HepG2 (cell line): ENCODE data around the gene LEAP2. TPM values are rescaled to one million over a fixed set of nuclear protein-coding genes. Genes with fewer than 3 reads are reported as not detected.
A peak's percentile ranks its signal among the peaks of the same experiment; 100 is the strongest.

Experiments used
- CBX5 ChIP-seq: sonication (generic); formaldehyde crosslinking; IDR thresholded peaks from 2 replicates; pipeline ENCODE4 v1.4.0; 2020; ENCODE audit warnings: missing genetic modification reagents, borderline replicate concordance
- MEIS2 ChIP-seq: sonication (generic); formaldehyde crosslinking; IDR thresholded peaks from 2 replicates; pipeline ENCODE4 v1.9.0; 2021; ENCODE audit warnings: mild to moderate bottlenecking, missing genetic modification reagents
- POLR2AphosphoS5 ChIP-seq: IDR thresholded peaks from 2 replicates; pipeline ENCODE4 v1.6.1; 2012; ENCODE audit warnings: low read depth, low read length
- SIN3A ChIP-seq: IDR thresholded peaks from 2 replicates; pipeline ENCODE4 v1.6.1; 2011; ENCODE audit warnings: low read depth, mild to moderate bottlenecking, control low read depth, low read length, borderline replicate concordance
- TAF15 ChIP-seq: fragments of 200-400 bp; formaldehyde crosslinking; IDR thresholded peaks from one replicate; pipeline ENCODE4 v1.6.1; 2018; ENCODE audit warnings: mild to moderate bottlenecking, low read depth, low read length; ENCODE audit not compliant: poor library complexity, severe bottlenecking
- ZNF225 ChIP-seq: sonication (generic); formaldehyde crosslinking; IDR thresholded peaks from 2 replicates; pipeline ENCODE4 v1.4.0; 2020; ENCODE audit warnings: mild to moderate bottlenecking, missing genetic modification reagents
- ZNF331 ChIP-seq: sonication (generic); formaldehyde crosslinking; IDR thresholded peaks from 2 replicates; pipeline ENCODE4 v1.4.0; 2020; ENCODE audit warnings: missing genetic modification reagents
- ZNF33B ChIP-seq: sonication (generic); formaldehyde crosslinking; IDR thresholded peaks from 2 replicates; pipeline ENCODE4 v1.5.1; 2020; ENCODE audit warnings: mild to moderate bottlenecking, missing genetic modification reagents
- polyA plus RNA-seq, 8 experiments: library from polyadenylated mRNA; depleted of rRNA in 3 of 8; stranded (reverse) in 7 of 8; unstranded in 1 of 8; fragments of >200 nt; fragmentation: Illumina TruSeq in 4 of 8; extraction: Trizol in 4 of 8; gene quantifications; 2 replicates each; pipeline versions ENCODE4 v1.2.1 to v1.2.3, GENCODE V29; 2011 to 2016; ENCODE audit warnings: low read depth in 4 of 8, missing spikeins in 1 of 8, mixed read lengths in 1 of 8; ENCODE audit not compliant: insufficient read depth in 1 of 8
- total RNA-seq, 5 experiments: library from RNA; depleted of rRNA; stranded (reverse); fragments of >200 nt; fragmentation: Illumina TruSeq; extraction: Trizol; gene quantifications; 2 replicates each; pipeline ENCODE4 v1.2.3, GENCODE V29; 2016; ENCODE audit warnings: low read depth in 1 of 5
- TF ChIP-seq, protein P1 (sequence below): sonication (generic); formaldehyde crosslinking; IDR thresholded peaks from 2 replicates; pipeline ENCODE4 v1.4.0; 2020; ENCODE audit warnings: mild to moderate bottlenecking, missing genetic modification reagents, borderline replicate concordance
- TF ChIP-seq, protein P2 (sequence below): IDR thresholded peaks from 2 replicates; pipeline ENCODE4 v1.4.0; 2020; ENCODE audit warnings: mild to moderate bottlenecking, missing genetic modification reagents
- TF ChIP-seq, protein P3 (sequence below): IDR thresholded peaks from 2 replicates; pipeline ENCODE4 v1.6.1; 2016; ENCODE audit warnings: mild to moderate bottlenecking
- TF ChIP-seq, protein P4 (sequence below), 2 experiments: sonication (generic) in 1 of 2; formaldehyde crosslinking in 1 of 2; IDR thresholded peaks; 2 replicates each; pipeline versions ENCODE4 v1.6.1 to v1.9.0; 2014 to 2022; ENCODE audit warnings: antibody characterized with exemption in 1 of 2, borderline replicate concordance in 1 of 2, inconsistent platforms in 1 of 2, low read depth in 1 of 2, missing genetic modification reagents in 1 of 2

LEAP2 gene
- total and polyA plus RNA-seq, 2 of the 13 experiments (the other 11 are each of a cell fraction or from before 2014, with no cell fraction given) = 23.9 to 51.9 TPM

DNA sequence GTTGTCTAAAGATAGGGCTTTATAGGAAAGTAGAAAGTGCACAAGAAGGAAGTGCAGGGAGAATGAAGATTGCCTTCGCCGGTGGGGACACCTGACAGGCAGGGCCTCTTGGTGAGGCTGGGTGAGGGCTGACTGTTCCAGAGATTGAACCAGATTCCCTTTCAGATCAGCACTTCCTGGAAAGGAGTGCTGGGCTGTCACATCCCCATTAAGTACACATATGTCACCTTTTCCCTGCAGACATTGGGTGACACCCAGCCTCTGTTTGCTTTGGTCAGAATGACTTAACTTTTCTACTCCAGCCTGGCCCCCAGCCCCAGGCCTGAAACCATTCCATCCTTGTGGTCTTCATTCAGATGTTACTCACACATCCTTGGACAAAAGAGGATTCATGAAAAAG is 35.6 kb upstream of the LEAP2 start (continued):
- TF ChIP-seq, protein P1, sequence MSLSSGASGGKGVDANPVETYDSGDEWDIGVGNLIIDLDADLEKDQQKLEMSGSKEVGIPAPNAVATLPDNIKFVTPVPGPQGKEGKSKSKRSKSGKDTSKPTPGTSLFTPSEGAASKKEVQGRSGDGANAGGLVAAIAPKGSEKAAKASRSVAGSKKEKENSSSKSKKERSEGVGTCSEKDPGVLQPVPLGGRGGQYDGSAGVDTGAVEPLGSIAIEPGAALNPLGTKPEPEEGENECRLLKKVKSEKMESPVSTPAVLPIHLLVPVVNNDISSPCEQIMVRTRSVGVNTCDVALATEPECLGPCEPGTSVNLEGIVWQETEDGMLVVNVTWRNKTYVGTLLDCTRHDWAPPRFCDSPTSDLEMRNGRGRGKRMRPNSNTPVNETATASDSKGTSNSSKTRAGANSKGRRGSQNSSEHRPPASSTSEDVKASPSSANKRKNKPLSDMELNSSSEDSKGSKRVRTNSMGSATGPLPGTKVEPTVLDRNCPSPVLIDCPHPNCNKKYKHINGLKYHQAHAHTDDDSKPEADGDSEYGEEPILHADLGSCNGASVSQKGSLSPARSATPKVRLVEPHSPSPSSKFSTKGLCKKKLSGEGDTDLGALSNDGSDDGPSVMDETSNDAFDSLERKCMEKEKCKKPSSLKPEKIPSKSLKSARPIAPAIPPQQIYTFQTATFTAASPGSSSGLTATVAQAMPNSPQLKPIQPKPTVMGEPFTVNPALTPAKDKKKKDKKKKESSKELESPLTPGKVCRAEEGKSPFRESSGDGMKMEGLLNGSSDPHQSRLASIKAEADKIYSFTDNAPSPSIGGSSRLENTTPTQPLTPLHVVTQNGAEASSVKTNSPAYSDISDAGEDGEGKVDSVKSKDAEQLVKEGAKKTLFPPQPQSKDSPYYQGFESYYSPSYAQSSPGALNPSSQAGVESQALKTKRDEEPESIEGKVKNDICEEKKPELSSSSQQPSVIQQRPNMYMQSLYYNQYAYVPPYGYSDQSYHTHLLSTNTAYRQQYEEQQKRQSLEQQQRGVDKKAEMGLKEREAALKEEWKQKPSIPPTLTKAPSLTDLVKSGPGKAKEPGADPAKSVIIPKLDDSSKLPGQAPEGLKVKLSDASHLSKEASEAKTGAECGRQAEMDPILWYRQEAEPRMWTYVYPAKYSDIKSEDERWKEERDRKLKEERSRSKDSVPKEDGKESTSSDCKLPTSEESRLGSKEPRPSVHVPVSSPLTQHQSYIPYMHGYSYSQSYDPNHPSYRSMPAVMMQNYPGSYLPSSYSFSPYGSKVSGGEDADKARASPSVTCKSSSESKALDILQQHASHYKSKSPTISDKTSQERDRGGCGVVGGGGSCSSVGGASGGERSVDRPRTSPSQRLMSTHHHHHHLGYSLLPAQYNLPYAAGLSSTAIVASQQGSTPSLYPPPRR (CRISPR knock-in tag) = peak; percentile 58
- TF ChIP-seq, protein P2, sequence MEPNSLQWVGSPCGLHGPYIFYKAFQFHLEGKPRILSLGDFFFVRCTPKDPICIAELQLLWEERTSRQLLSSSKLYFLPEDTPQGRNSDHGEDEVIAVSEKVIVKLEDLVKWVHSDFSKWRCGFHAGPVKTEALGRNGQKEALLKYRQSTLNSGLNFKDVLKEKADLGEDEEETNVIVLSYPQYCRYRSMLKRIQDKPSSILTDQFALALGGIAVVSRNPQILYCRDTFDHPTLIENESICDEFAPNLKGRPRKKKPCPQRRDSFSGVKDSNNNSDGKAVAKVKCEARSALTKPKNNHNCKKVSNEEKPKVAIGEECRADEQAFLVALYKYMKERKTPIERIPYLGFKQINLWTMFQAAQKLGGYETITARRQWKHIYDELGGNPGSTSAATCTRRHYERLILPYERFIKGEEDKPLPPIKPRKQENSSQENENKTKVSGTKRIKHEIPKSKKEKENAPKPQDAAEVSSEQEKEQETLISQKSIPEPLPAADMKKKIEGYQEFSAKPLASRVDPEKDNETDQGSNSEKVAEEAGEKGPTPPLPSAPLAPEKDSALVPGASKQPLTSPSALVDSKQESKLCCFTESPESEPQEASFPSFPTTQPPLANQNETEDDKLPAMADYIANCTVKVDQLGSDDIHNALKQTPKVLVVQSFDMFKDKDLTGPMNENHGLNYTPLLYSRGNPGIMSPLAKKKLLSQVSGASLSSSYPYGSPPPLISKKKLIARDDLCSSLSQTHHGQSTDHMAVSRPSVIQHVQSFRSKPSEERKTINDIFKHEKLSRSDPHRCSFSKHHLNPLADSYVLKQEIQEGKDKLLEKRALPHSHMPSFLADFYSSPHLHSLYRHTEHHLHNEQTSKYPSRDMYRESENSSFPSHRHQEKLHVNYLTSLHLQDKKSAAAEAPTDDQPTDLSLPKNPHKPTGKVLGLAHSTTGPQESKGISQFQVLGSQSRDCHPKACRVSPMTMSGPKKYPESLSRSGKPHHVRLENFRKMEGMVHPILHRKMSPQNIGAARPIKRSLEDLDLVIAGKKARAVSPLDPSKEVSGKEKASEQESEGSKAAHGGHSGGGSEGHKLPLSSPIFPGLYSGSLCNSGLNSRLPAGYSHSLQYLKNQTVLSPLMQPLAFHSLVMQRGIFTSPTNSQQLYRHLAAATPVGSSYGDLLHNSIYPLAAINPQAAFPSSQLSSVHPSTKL (CRISPR knock-in tag) = peak; percentile 76
- TF ChIP-seq TAF15 (no peak), POLR2AphosphoS5 (peak; percentile 75), MEIS2 (CRISPR knock-in tag) (peak; percentile 95), SIN3A (0 out of 2 replicates have a peak, but pooled peaks have one; percentile 70), ZNF225 (CRISPR knock-in tag) (no peak), ZNF331 (peak; percentile 76), ZNF33B (no peak), CBX5 (peak; percentile 34; the same call in 1 of the 2 replicates)
- TF ChIP-seq, protein P3, sequence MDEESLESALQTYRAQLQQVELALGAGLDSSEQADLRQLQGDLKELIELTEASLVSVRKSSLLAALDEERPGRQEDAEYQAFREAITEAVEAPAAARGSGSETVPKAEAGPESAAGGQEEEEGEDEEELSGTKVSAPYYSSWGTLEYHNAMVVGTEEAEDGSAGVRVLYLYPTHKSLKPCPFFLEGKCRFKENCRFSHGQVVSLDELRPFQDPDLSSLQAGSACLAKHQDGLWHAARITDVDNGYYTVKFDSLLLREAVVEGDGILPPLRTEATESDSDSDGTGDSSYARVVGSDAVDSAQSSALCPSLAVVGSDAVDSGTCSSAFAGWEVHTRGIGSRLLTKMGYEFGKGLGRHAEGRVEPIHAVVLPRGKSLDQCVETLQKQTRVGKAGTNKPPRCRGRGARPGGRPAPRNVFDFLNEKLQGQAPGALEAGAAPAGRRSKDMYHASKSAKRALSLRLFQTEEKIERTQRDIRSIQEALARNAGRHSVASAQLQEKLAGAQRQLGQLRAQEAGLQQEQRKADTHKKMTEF = peak; percentile 61; the same call in 1 of the 2 replicates
- TF ChIP-seq, protein P4, sequence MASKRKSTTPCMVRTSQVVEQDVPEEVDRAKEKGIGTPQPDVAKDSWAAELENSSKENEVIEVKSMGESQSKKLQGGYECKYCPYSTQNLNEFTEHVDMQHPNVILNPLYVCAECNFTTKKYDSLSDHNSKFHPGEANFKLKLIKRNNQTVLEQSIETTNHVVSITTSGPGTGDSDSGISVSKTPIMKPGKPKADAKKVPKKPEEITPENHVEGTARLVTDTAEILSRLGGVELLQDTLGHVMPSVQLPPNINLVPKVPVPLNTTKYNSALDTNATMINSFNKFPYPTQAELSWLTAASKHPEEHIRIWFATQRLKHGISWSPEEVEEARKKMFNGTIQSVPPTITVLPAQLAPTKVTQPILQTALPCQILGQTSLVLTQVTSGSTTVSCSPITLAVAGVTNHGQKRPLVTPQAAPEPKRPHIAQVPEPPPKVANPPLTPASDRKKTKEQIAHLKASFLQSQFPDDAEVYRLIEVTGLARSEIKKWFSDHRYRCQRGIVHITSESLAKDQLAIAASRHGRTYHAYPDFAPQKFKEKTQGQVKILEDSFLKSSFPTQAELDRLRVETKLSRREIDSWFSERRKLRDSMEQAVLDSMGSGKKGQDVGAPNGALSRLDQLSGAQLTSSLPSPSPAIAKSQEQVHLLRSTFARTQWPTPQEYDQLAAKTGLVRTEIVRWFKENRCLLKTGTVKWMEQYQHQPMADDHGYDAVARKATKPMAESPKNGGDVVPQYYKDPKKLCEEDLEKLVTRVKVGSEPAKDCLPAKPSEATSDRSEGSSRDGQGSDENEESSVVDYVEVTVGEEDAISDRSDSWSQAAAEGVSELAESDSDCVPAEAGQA (IDR thresholded peaks at IDR 0.05; ENCODE audit: low read depth) = peak; percentile 57; the same call in 1 of the 2 replicates
- TF ChIP-seq, protein P4 (CRISPR knock-in tag; IDR thresholded peaks at IDR 0.05; ENCODE audit: borderline replicate concordance) = no peak
